HCT116 (cell line): ENCODE results near the gene S100P. TPM values are rescaled to one million over a fixed set of nuclear protein-coding genes. Genes with fewer than 3 reads are reported as not detected.

ENCODE experiments used
- ATAC-seq: fragments of 200-7000 bp; cut with Tn5 transposase; 2 replicates; pipeline ENCODE4 v1.9.1; 2020; ENCODE audit warnings: mild to moderate bottlenecking, moderate library complexity
- BruUV-seq: library from RNA; stranded (reverse); fragments of 400-500 nt; replicated peaks from 2 replicates; lab custom pipeline; 2021; lab: Mats Ljungman, UMichigan
- CTCF ChIA-PET: fragments of 300-600 bp; sonication (Branson Sonifier 250); formaldehyde crosslinking; loops from one replicate; lab custom pipeline; 2021; ENCODE audit warnings: antibody characterized with exemption; lab: Charles Lee
- POLR2A ChIA-PET: fragments of 300-600, 350-600 bp; sonication (Branson Sonifier 250); formaldehyde crosslinking; loops from one replicate; lab custom pipeline; 2021; ENCODE audit warnings: antibody characterized with exemption; lab: Charles Lee
- RAD21 ChIA-PET, 2 experiments: fragments of 300-600 bp; sonication (Branson Sonifier 250); formaldehyde crosslinking; loops; one replicate each; lab custom pipeline; 2023; ENCODE audit warnings: low total read pairs in 2 of 2; ENCODE audit not compliant: uncharacterized antibody in 2 of 2, unreplicated experiment in 2 of 2, low non-redundant PET in 1 of 2; lab: Charles Lee
- DNase-seq: peaks from one replicate; pipeline ENCODE4 v3.0.0-alpha.2; 2010; ENCODE audit warnings: low read depth, low spot score
- H2AFZ ChIP-seq: fragments of 200-600 bp; shearing (Covaris generic), sonication (generic); 2 replicates; pipeline ENCODE4 v1.6.1; 2017; ENCODE audit warnings: low read depth, mixed run types, mixed read lengths, antibody characterized with exemption, low read length; ENCODE audit not compliant: poor library complexity, severe bottlenecking
- H3K27ac ChIP-seq: 2 replicates; pipeline ENCODE4 v1.5.1; 2012; ENCODE audit warnings: low read depth, low read length
- H3K27me3 ChIP-seq: fragments of 200-600 bp; sonication (generic); 2 replicates; pipeline ENCODE4 v1.6.1; 2016; ENCODE audit warnings: mixed run types, low read length, mixed read lengths; ENCODE audit not compliant: insufficient read depth
- H3K36me3 ChIP-seq, 2 experiments: fragments of 200-500 bp in 1 of 2; fragments of 200-600 bp in 1 of 2; sonication (Bioruptor generic) in 1 of 2; sonication (generic) in 1 of 2; 2 replicates each; pipeline versions ENCODE4 v1.5.1 to v1.6.1; 2014 to 2016; ENCODE audit warnings: low read length in 2 of 2, inconsistent platforms in 1 of 2, mixed read lengths in 1 of 2, mixed run types in 1 of 2; ENCODE audit not compliant: insufficient read depth in 2 of 2, control insufficient read depth in 1 of 2
- H3K4me1 ChIP-seq, 2 experiments: fragments of 200-600 bp in 1 of 2; sonication (generic) in 1 of 2; 2 replicates each; pipeline versions ENCODE4 v1.5.1 to v1.6.1; 2012 to 2017; ENCODE audit warnings: low read length in 2 of 2, inconsistent platforms in 1 of 2, mild to moderate bottlenecking in 1 of 2, mixed read lengths in 1 of 2, mixed run types in 1 of 2, moderate library complexity in 1 of 2; ENCODE audit not compliant: insufficient read depth in 2 of 2, control insufficient read depth in 1 of 2
- H3K4me2 ChIP-seq: fragments of 200-600 bp; sonication (generic); 2 replicates; pipeline ENCODE4 v1.6.1; 2017; ENCODE audit warnings: mixed run types, low read length, mixed read lengths
- H3K4me3 ChIP-seq, 2 experiments: fragments of 200-600 bp in 1 of 2; sonication (generic) in 1 of 2; replicated peaks in 1 of 2; 2 replicates each; pipeline ENCODE4 v1.5.1; 2011 to 2016; ENCODE audit warnings: low read length in 2 of 2, control low read depth in 1 of 2, low read depth in 1 of 2, mild to moderate bottlenecking in 1 of 2, mixed read lengths in 1 of 2, mixed run types in 1 of 2
- H3K79me2 ChIP-seq: fragments of 200-600 bp; sonication (generic); 2 replicates; pipeline ENCODE4 v1.6.1; 2017; ENCODE audit warnings: mild to moderate bottlenecking, mixed run types, low read length, moderate library complexity, mixed read lengths; ENCODE audit not compliant: insufficient read depth
- H3K9ac ChIP-seq: fragments of 200-600 bp; sonication (generic); 2 replicates; pipeline ENCODE4 v1.6.1; 2016; ENCODE audit warnings: low read length, mixed read lengths
- H3K9me2 ChIP-seq: fragments of 200-600 bp; sonication (generic), shearing (Covaris generic); 2 replicates; pipeline ENCODE4 v1.6.1; 2017; ENCODE audit warnings: mixed run types, mild to moderate bottlenecking, moderate library complexity; ENCODE audit not compliant: insufficient read depth
- H3K9me3 ChIP-seq, 2 experiments: fragments of 200-500 bp in 1 of 2; fragments of 200-600 bp in 1 of 2; sonication (Bioruptor generic) in 1 of 2; sonication (generic) in 1 of 2; 2 replicates each; pipeline ENCODE4 v1.6.1; 2014 to 2017; ENCODE audit warnings: low read length in 2 of 2, mixed read lengths in 2 of 2, inconsistent platforms in 1 of 2, low read depth in 1 of 2, mild to moderate bottlenecking in 1 of 2, mixed run types in 1 of 2, moderate library complexity in 1 of 2; ENCODE audit not compliant: control insufficient read depth in 1 of 2, insufficient read depth in 1 of 2
- H4K20me1 ChIP-seq: fragments of 200-600 bp; sonication (generic), shearing (Covaris generic); 2 replicates; pipeline ENCODE4 v1.6.1; 2017; ENCODE audit warnings: mixed run types, mild to moderate bottlenecking, moderate library complexity; ENCODE audit not compliant: insufficient read depth
- CBX3 ChIP-seq: IDR thresholded peaks from 2 replicates; pipeline ENCODE4 v1.6.1; 2012; ENCODE audit warnings: low read depth
- EGR1 ChIP-seq: IDR thresholded peaks from 2 replicates; pipeline ENCODE4 v1.6.1; 2012; ENCODE audit warnings: low read depth
- ELF1 ChIP-seq: IDR thresholded peaks from 2 replicates; pipeline ENCODE4 v1.6.1; 2012; ENCODE audit warnings: low read depth, borderline replicate concordance
- EZH2 ChIP-seq: fragments of 200-600 bp; sonication (generic); IDR thresholded peaks from 2 replicates; pipeline ENCODE4 v1.6.1; 2017; ENCODE audit warnings: antibody characterized with exemption, mixed run types
- SIN3A ChIP-seq: IDR thresholded peaks from 2 replicates; pipeline ENCODE4 v1.6.1; 2012; ENCODE audit warnings: low read depth
- SRF ChIP-seq: IDR thresholded peaks from 2 replicates; pipeline ENCODE4 v1.6.1; 2012; ENCODE audit warnings: low read depth
- TCF7L2 ChIP-seq: IDR thresholded peaks from 2 replicates; pipeline ENCODE4 v1.7.0; 2011; ENCODE audit warnings: borderline replicate concordance, inconsistent platforms; ENCODE audit not compliant: insufficient read depth, insufficient read length; ENCODE audit errors: extremely low read depth
- ZFX ChIP-seq: fragments of 450-650 bp; IDR thresholded peaks from 2 replicates; pipeline ENCODE4 v1.6.1; 2017
- intact Hi-C: fragments of 100-400 bp; cut with micrococcal nuclease; formaldehyde crosslinking; loops from 2 replicates; pipeline ENCODE4 v1.10.0; 2022
- total RNA-seq: library from RNA; stranded (reverse); gene quantifications from one replicate; pipeline ENCODE4 v1.2.1, GENCODE V29; 2021; ENCODE audit not compliant: unreplicated experiment
- TF ChIP-seq, protein P1 (sequence below): IDR thresholded peaks from 2 replicates; pipeline ENCODE4 v1.6.1; 2012; ENCODE audit warnings: low read depth
- TF ChIP-seq, protein P2 (sequence below): IDR thresholded peaks from 2 replicates; pipeline ENCODE4 v1.6.1; 2011; ENCODE audit warnings: mild to moderate bottlenecking, low read length, moderate library complexity; ENCODE audit not compliant: insufficient replicate concordance; ENCODE audit errors: extremely low read depth
- TF ChIP-seq, protein P3 (sequence below): IDR thresholded peaks from 2 replicates; pipeline ENCODE4 v1.6.1; 2012
- TF ChIP-seq, protein P4 (sequence below), 3 experiments: fragments of 200-600 bp in 1 of 3; sonication (generic) in 1 of 3; IDR thresholded peaks in 2 of 3; conservative IDR thresholded peaks in 1 of 3; 2 replicates each; pipeline ENCODE4 v1.5.1; 2012 to 2017; ENCODE audit warnings: low read depth in 2 of 3, low read length in 2 of 3, antibody characterized with exemption in 1 of 3, borderline replicate concordance in 1 of 3, control low read depth in 1 of 3, mild to moderate bottlenecking in 1 of 3, mixed read lengths in 1 of 3, mixed run types in 1 of 3, moderate library complexity in 1 of 3; ENCODE audit not compliant: insufficient read depth in 1 of 3

Gene S100P
- total RNA-seq, 1 experiment from 2014 or later = 4.1 TPM

DNA sequence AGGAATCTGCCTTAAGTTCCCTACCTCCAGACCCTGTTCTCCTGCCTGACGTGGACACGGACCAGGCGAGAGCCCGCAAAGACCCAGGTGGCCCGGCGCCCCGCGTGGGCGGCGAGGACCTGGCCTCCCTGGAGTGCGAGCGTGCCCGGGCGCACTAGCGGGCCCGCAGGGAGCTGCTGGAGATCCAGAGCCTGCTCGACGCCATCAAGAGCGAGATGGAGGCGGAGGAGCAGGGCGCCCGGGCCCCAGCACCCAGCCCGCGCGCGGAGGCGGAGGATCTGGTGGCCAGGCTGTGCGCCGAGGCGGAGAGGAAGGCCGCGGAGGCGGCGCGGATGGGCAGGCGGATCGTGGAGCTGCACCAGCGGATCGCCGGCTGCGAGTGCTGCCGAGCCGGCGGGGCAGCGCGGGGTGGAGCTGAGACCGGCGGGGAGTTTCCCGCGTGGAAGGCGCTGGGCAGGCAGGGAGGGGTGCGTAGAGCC, 35.0 kb upstream of the S100P start (continued):
- TF ChIP-seq CBX3 (no peak), ZFX (no peak)
- TF ChIP-seq, protein P1, sequence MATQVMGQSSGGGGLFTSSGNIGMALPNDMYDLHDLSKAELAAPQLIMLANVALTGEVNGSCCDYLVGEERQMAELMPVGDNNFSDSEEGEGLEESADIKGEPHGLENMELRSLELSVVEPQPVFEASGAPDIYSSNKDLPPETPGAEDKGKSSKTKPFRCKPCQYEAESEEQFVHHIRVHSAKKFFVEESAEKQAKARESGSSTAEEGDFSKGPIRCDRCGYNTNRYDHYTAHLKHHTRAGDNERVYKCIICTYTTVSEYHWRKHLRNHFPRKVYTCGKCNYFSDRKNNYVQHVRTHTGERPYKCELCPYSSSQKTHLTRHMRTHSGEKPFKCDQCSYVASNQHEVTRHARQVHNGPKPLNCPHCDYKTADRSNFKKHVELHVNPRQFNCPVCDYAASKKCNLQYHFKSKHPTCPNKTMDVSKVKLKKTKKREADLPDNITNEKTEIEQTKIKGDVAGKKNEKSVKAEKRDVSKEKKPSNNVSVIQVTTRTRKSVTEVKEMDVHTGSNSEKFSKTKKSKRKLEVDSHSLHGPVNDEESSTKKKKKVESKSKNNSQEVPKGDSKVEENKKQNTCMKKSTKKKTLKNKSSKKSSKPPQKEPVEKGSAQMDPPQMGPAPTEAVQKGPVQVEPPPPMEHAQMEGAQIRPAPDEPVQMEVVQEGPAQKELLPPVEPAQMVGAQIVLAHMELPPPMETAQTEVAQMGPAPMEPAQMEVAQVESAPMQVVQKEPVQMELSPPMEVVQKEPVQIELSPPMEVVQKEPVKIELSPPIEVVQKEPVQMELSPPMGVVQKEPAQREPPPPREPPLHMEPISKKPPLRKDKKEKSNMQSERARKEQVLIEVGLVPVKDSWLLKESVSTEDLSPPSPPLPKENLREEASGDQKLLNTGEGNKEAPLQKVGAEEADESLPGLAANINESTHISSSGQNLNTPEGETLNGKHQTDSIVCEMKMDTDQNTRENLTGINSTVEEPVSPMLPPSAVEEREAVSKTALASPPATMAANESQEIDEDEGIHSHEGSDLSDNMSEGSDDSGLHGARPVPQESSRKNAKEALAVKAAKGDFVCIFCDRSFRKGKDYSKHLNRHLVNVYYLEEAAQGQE = no peak
- TF ChIP-seq, all 23 proteins: peak for 0

DNA sequence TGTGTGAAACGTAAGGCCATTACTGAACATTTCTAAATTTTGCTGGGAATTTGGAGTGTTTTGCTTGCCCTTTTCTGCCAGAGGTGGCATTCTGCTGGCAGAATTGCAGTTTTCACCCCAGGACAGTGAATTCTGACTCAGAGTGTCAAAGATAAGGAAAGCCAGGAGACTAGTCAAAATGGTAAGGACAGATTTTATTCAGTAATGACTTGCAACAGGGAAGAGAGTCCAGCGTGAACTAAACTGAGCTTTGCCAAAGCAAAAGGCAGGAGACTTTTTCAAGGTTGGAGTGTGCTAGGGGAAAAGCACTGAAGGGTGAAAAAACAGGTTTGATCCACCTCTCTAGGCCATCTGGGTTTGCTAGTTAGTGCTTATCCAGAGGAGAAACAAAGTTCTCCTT, 33.8 kb upstream of the S100P start:
- no peak overlapping the region for H3K4me2 ChIP-seq
- H3K9me3 ChIP-seq = no peaks in the 10 kb centered on the region
- H3K36me3 ChIP-seq = no peaks in the 10 kb centered on the region
- no peak overlapping the region for H3K27ac ChIP-seq
- H3K27me3 ChIP-seq = no peaks in the 10 kb centered on the region
- H3K79me2 ChIP-seq = no peaks in the 10 kb centered on the region
- peaks cover 2 to 13% of the 10 kb centered on the region in 2 experiments; a peak in 3 of 4 replicates for H3K4me1 ChIP-seq
- no peak overlapping the region for H2AFZ ChIP-seq
- DNase-seq (no peak), ATAC-seq (no peak; the same call in 1 of the 2 replicates)
- CTCF ChIA-PET = interaction anchor here (1.1 kb wide), 1 partner anchor 68 kb away, joined by 3 read pairs; no protein-coding TSS in a partner anchor
- RAD21 ChIA-PET = no interaction called here
- no peak overlapping the region for H3K4me3 ChIP-seq
- no TSS peak for BruUV-seq
- H3K9me2 ChIP-seq = no peaks in the 10 kb centered on the region
- no peak overlapping the region for H3K9ac ChIP-seq
- intact Hi-C loops = no loop called here
- H4K20me1 ChIP-seq = no peaks in the 10 kb centered on the region
- POLR2A ChIA-PET = interaction anchor here (0.7 to 1.9 kb wide), 2 partner anchors 14 to 233 kb away, joined by 5 to 7 read pairs; a partner anchor contains a TSS
- no peak for TF ChIP-seq SIN3A
- TF ChIP-seq, protein P2, sequence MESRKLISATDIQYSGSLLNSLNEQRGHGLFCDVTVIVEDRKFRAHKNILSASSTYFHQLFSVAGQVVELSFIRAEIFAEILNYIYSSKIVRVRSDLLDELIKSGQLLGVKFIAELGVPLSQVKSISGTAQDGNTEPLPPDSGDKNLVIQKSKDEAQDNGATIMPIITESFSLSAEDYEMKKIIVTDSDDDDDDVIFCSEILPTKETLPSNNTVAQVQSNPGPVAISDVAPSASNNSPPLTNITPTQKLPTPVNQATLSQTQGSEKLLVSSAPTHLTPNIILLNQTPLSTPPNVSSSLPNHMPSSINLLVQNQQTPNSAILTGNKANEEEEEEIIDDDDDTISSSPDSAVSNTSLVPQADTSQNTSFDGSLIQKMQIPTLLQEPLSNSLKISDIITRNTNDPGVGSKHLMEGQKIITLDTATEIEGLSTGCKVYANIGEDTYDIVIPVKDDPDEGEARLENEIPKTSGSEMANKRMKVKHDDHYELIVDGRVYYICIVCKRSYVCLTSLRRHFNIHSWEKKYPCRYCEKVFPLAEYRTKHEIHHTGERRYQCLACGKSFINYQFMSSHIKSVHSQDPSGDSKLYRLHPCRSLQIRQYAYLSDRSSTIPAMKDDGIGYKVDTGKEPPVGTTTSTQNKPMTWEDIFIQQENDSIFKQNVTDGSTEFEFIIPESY = no peak
- TF ChIP-seq, protein P3, sequence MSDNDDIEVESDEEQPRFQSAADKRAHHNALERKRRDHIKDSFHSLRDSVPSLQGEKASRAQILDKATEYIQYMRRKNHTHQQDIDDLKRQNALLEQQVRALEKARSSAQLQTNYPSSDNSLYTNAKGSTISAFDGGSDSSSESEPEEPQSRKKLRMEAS = no peak
- TF ChIP-seq, protein P4, sequence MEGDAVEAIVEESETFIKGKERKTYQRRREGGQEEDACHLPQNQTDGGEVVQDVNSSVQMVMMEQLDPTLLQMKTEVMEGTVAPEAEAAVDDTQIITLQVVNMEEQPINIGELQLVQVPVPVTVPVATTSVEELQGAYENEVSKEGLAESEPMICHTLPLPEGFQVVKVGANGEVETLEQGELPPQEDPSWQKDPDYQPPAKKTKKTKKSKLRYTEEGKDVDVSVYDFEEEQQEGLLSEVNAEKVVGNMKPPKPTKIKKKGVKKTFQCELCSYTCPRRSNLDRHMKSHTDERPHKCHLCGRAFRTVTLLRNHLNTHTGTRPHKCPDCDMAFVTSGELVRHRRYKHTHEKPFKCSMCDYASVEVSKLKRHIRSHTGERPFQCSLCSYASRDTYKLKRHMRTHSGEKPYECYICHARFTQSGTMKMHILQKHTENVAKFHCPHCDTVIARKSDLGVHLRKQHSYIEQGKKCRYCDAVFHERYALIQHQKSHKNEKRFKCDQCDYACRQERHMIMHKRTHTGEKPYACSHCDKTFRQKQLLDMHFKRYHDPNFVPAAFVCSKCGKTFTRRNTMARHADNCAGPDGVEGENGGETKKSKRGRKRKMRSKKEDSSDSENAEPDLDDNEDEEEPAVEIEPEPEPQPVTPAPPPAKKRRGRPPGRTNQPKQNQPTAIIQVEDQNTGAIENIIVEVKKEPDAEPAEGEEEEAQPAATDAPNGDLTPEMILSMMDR (IDR thresholded peaks at IDR 0.05 in 2 of 3, conservative IDR thresholded peaks at IDR 0.05 in 1 of 3; ENCODE audit: borderline replicate concordance in 1 of 3, insufficient read depth in 1 of 3, low read depth in 2 of 3, low read length in 2 of 3) = no peak
- no peak for TF ChIP-seq EZH2
- TF ChIP-seq, protein P1 = no peak
- TF ChIP-seq EGR1 = no peak
- TF ChIP-seq SRF = no peak
- no peak for TF ChIP-seq TCF7L2
- TF ChIP-seq CBX3 = no peak
- no peak for TF ChIP-seq ELF1
